HepG2 (cell line): Measurements from ENCODE around the gene PUS3. TPM values are rescaled to one million over a fixed set of nuclear protein-coding genes. Genes with fewer than 3 reads are reported as not detected.

Experiments
- ATAC-seq: fragments of 200-7000 bp; cut with Tn5 transposase; 3 replicates; pipeline ENCODE4 v1.9.1; 2020; ENCODE audit warnings: mild to moderate bottlenecking, moderate library complexity
- BruUV-seq: library from RNA; stranded (reverse); fragments of 400-500 nt; replicated peaks from 2 replicates; lab custom pipeline; 2021; lab: Mats Ljungman, UMichigan
- CTCF ChIA-PET: fragments of 300-600 bp; formaldehyde crosslinking; extraction: SDS; loops from one replicate; lab custom pipeline; 2021; ENCODE audit warnings: low total read pairs, inconsistent platforms, low intra/inter-chr PET ratio; lab: Yijun Ruan, JAX
- POLR2A ChIA-PET: fragments of 350-600 bp; sonication (Branson Sonifier 250); formaldehyde crosslinking; loops from one replicate; lab custom pipeline; 2020; ENCODE audit warnings: antibody characterized with exemption, inconsistent platforms; lab: Yijun Ruan, JAX
- DNase-seq: peaks from one replicate; pipeline ENCODE4 v3.0.0-alpha.2; 2015; ENCODE audit warnings: low spot score
- FAIRE-seq: peaks from 3 replicates; lab custom pipeline; 2011; peaks lifted over from hg19 to GRCh38; lab: Jason Lieb, UNC
- H2AFZ ChIP-seq: one replicate; pipeline ENCODE4 v1.6.1; 2011; ENCODE audit warnings: low read length, inconsistent platforms
- H3K27ac ChIP-seq: fragments of 300-600 bp; 3 replicates; pipeline ENCODE4 v1.8.0; 2011; ENCODE audit warnings: mixed run types, mild to moderate bottlenecking, mixed read lengths, low read length, inconsistent platforms; ENCODE audit not compliant: insufficient read depth; ENCODE audit errors: extremely low read length
- H3K27me3 ChIP-seq, 2 experiments: fragments of 200-600 bp in 1 of 2; 2 replicates in 1 of 2; 3 replicates in 1 of 2; pipeline versions ENCODE4 v1.6.0 to v1.8.0; 2011; ENCODE audit warnings: low read length in 2 of 2, mild to moderate bottlenecking in 2 of 2, moderate library complexity in 2 of 2, inconsistent platforms in 1 of 2; ENCODE audit not compliant: insufficient read depth in 2 of 2, control insufficient read depth in 1 of 2
- H3K36me3 ChIP-seq, 2 experiments: fragments of 200-600 bp in 1 of 2; replicated peaks in 1 of 2; 2 replicates in 1 of 2; 3 replicates in 1 of 2; pipeline versions ENCODE4 v1.5.1 to v1.8.0; 2011; ENCODE audit warnings: low read length in 2 of 2, inconsistent platforms in 1 of 2; ENCODE audit not compliant: insufficient read depth in 2 of 2, control insufficient read depth in 1 of 2
- H3K4me1 ChIP-seq: 2 replicates; pipeline ENCODE4 v1.5.1; 2012; ENCODE audit warnings: low read length, inconsistent platforms; ENCODE audit not compliant: insufficient read depth
- H3K4me2 ChIP-seq: 2 replicates; pipeline ENCODE4 v1.6.0; 2011; ENCODE audit warnings: low read depth, low read length, inconsistent platforms
- H3K4me3 ChIP-seq, 3 experiments: fragments of 200-600 bp in 1 of 3; sonication (generic), shearing (Covaris generic) in 1 of 3; replicated peaks in 1 of 3; 2 replicates each; pipeline ENCODE4 v1.5.1; 2011 to 2016; ENCODE audit warnings: low read length in 3 of 3, inconsistent platforms in 2 of 3, low read depth in 2 of 3, mild to moderate bottlenecking in 2 of 3, control low read depth in 1 of 3, mixed read lengths in 1 of 3; ENCODE audit not compliant: insufficient read depth in 1 of 3
- H3K79me2 ChIP-seq: one replicate; pipeline ENCODE4 v1.6.1; 2011; ENCODE audit warnings: low read length, inconsistent platforms; ENCODE audit not compliant: insufficient read depth
- H3K9ac ChIP-seq: 2 replicates; pipeline ENCODE4 v1.6.0; 2011; ENCODE audit warnings: mild to moderate bottlenecking, low read depth, low read length, inconsistent platforms; ENCODE audit not compliant: insufficient read depth
- H3K9me3 ChIP-seq: 2 replicates; pipeline ENCODE4 v1.5.1; 2012; ENCODE audit warnings: mild to moderate bottlenecking, low read length
- H4K20me1 ChIP-seq: 2 replicates; pipeline ENCODE4 v1.6.0; 2011; ENCODE audit warnings: inconsistent platforms, mild to moderate bottlenecking, low read length, moderate library complexity; ENCODE audit not compliant: insufficient read depth
- ARNTL ChIP-seq: sonication (generic); formaldehyde crosslinking; IDR thresholded peaks from 2 replicates; pipeline ENCODE4 v1.4.0; 2020; ENCODE audit warnings: mild to moderate bottlenecking, missing genetic modification reagents
- CHD2 ChIP-seq: IDR thresholded peaks from 2 replicates; pipeline ENCODE4 v1.6.1; 2011; ENCODE audit warnings: low read depth, low read length, improper control_type of control experiment
- ERF ChIP-seq: IDR thresholded peaks from 2 replicates; pipeline ENCODE4 v1.6.1; 2018; ENCODE audit warnings: missing biosample characterization, missing genetic modification reagents
- TAF15 ChIP-seq: fragments of 200-400 bp; formaldehyde crosslinking; IDR thresholded peaks from one replicate; pipeline ENCODE4 v1.6.1; 2018; ENCODE audit warnings: mild to moderate bottlenecking, low read depth, low read length; ENCODE audit not compliant: poor library complexity, severe bottlenecking
- TEAD2 ChIP-seq: sonication (generic); formaldehyde crosslinking; IDR thresholded peaks from 2 replicates; pipeline ENCODE4 v1.9.0; 2021; ENCODE audit warnings: missing genetic modification reagents
- THAP11 ChIP-seq: IDR thresholded peaks from 2 replicates; pipeline ENCODE4 v1.6.1; 2016; ENCODE audit warnings: missing biosample characterization, missing genetic modification reagents
- ZNF253 ChIP-seq: sonication (generic); formaldehyde crosslinking; IDR thresholded peaks from 2 replicates; pipeline ENCODE4 v1.8.0; 2022; ENCODE audit warnings: mild to moderate bottlenecking, missing genetic modification reagents, borderline replicate concordance
- ZNF292 ChIP-seq: sonication (generic); formaldehyde crosslinking; IDR thresholded peaks from 2 replicates; pipeline ENCODE4 v1.8.1; 2022; ENCODE audit warnings: mild to moderate bottlenecking, low read depth, missing genetic modification reagents, borderline replicate concordance
- ZNF703 ChIP-seq: sonication (generic); formaldehyde crosslinking; IDR thresholded peaks from 2 replicates; pipeline ENCODE4 v1.5.1; 2020; ENCODE audit warnings: missing genetic modification reagents, mild to moderate bottlenecking, moderate library complexity, borderline replicate concordance
- ZNF709 ChIP-seq: sonication (generic); formaldehyde crosslinking; IDR thresholded peaks from 2 replicates; pipeline ENCODE4 v1.5.0; 2020; ENCODE audit warnings: mild to moderate bottlenecking, missing genetic modification reagents
- WGBS: methylation state at CpG from one replicate; pipeline ENCODE4 v1.1.6; 2017; ENCODE audit warnings: low lambda C conversion rate; 5-methylcytosine and 5-hydroxymethylcytosine counted together
- in situ Hi-C: cut with HindIII; loops from 2 replicates; pipeline ENCODE4 v1.10.0; 2017; ENCODE audit warnings: low pct_unique_long_range_greater_than_20kb; ENCODE audit not compliant: extremely low pct_ligation_motif_present
- intact Hi-C: fragments of 100-400 bp; cut with micrococcal nuclease; formaldehyde crosslinking; loops from one replicate; pipeline ENCODE4 v1.10.0; 2022; ENCODE audit not compliant: unreplicated experiment
- polyA plus RNA-seq, 8 experiments: library from polyadenylated mRNA; depleted of rRNA in 3 of 8; stranded (reverse) in 7 of 8; unstranded in 1 of 8; fragments of >200 nt; fragmentation: Illumina TruSeq in 4 of 8; extraction: Trizol in 4 of 8; gene quantifications; 2 replicates each; pipeline versions ENCODE4 v1.2.1 to v1.2.3, GENCODE V29; 2011 to 2016; ENCODE audit warnings: low read depth in 4 of 8, missing spikeins in 1 of 8, mixed read lengths in 1 of 8; ENCODE audit not compliant: insufficient read depth in 1 of 8
- total RNA-seq, 5 experiments: library from RNA; depleted of rRNA; stranded (reverse); fragments of >200 nt; fragmentation: Illumina TruSeq; extraction: Trizol; gene quantifications; 2 replicates each; pipeline ENCODE4 v1.2.3, GENCODE V29; 2016; ENCODE audit warnings: low read depth in 1 of 5
- TF ChIP-seq, protein P1 (sequence below): sonication (generic); formaldehyde crosslinking; IDR thresholded peaks from 2 replicates; pipeline ENCODE4 v1.8.1; 2023; ENCODE audit warnings: mild to moderate bottlenecking, moderate library complexity, missing genetic modification reagents
- TF ChIP-seq, protein P2 (sequence below): sonication (generic); formaldehyde crosslinking; IDR thresholded peaks from 2 replicates; pipeline ENCODE4 v1.4.0; 2020; ENCODE audit warnings: missing genetic modification reagents, borderline replicate concordance
- TF ChIP-seq, protein P3 (sequence below): sonication (generic); formaldehyde crosslinking; IDR thresholded peaks from 2 replicates; pipeline ENCODE4 v1.4.0; 2020; ENCODE audit warnings: mild to moderate bottlenecking, low read depth, missing genetic modification reagents

The PUS3 gene
- total and polyA plus RNA-seq, 2 of the 13 experiments (the other 11 are each of a cell fraction or from before 2014, with no cell fraction given), result 6.0 to 18.2 TPM

DNA sequence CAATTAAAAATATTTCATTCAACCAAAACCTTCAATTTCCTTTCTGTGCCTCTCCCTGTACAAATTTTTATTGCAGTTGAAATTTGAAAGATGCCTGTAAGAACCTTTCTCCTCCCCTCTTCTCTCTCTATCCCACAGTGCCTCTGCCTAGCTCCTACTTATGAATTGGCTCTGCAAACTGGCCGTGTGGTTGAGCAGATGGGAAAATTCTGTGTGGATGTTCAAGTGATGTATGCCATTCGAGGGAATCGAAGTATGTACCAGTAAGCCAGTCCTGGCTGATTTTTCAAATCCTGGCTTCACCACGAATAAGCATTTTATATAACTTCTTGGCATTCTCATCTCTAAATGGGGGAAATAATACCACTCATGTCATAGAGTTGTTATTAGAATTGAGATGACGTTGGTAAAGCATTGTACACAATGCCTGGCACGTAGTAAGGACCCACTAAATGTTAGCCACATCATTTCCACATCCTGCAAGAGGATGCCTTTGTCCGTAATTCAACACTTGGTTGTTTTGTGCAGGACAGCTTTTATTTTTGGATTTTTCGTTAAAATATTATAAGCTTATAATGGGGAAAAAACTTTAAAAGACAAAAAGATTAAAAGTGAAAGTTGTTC, 7.3 kb upstream of the PUS3 start:
- H3K79me2 ChIP-seq, result no peaks in the 10 kb centered on the region
- in situ Hi-C loops (no loop called here), intact Hi-C loops (no loop called here)
- ATAC-seq (no peak), FAIRE-seq (no peak), DNase-seq (no peak)
- H2AFZ ChIP-seq, result no peak overlapping the region
- H3K27ac ChIP-seq, result no peak overlapping the region
- no TSS peak for BruUV-seq
- no peak overlapping the region for H3K4me2 ChIP-seq
- no peaks in the 10 kb centered on the region for H4K20me1 ChIP-seq
- no peak overlapping the region for H3K9ac ChIP-seq
- 16% methylated on average over 8 of the region's 8 CpGs for WGBS
- H3K4me3 ChIP-seq, result no peak overlapping the region
- no peaks in the 10 kb centered on the region for H3K9me3 ChIP-seq
- POLR2A ChIA-PET, result no interaction called here
- no peaks in the 10 kb centered on the region for H3K4me1 ChIP-seq
- H3K27me3 ChIP-seq, result peaks cover 0 to 4% of the 10 kb centered on the region in 2 experiments; a peak in 2 of 5 replicates
- H3K36me3 ChIP-seq, result no peaks in the 10 kb centered on the region
- CTCF ChIA-PET, result interaction anchor here (0.7 kb wide), 1 partner anchor 36 kb away, joined by 3 read pairs; no protein-coding TSS in a partner anchor
- TF ChIP-seq THAP11 (CRISPR knock-in tag), result no peak
- TF ChIP-seq ZNF253 (CRISPR knock-in tag), result no peak
- TF ChIP-seq CHD2, result no peak
- no peak for TF ChIP-seq TEAD2
- no peak for TF ChIP-seq ZNF703
- no peak for TF ChIP-seq ERF (CRISPR knock-in tag)
- TF ChIP-seq, protein P1, sequence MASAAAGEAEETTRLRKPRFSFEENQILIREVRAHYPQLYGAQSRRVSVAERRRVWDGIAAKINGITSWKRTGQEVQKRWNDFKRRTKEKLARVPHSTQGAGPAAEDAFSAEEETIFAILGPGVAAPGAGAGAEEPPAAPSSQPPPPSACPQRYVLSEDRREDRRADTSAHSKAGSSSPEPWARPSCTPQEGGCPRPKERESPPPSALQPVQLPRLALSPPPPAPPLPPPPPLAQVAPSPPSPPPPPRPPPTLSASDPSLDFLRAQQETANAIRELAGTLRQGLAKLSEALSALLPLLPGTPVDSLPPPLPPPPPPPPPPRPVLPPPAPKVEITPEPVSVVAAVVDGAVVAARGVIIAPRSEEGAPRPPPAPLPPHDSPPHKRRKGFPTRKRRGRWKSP (CRISPR knock-in tag), result no peak
- TF ChIP-seq ARNTL (CRISPR knock-in tag), result no peak
- TF ChIP-seq TAF15, result no peak
- no peak for TF ChIP-seq ZNF709 (CRISPR knock-in tag)
- TF ChIP-seq, protein P2, sequence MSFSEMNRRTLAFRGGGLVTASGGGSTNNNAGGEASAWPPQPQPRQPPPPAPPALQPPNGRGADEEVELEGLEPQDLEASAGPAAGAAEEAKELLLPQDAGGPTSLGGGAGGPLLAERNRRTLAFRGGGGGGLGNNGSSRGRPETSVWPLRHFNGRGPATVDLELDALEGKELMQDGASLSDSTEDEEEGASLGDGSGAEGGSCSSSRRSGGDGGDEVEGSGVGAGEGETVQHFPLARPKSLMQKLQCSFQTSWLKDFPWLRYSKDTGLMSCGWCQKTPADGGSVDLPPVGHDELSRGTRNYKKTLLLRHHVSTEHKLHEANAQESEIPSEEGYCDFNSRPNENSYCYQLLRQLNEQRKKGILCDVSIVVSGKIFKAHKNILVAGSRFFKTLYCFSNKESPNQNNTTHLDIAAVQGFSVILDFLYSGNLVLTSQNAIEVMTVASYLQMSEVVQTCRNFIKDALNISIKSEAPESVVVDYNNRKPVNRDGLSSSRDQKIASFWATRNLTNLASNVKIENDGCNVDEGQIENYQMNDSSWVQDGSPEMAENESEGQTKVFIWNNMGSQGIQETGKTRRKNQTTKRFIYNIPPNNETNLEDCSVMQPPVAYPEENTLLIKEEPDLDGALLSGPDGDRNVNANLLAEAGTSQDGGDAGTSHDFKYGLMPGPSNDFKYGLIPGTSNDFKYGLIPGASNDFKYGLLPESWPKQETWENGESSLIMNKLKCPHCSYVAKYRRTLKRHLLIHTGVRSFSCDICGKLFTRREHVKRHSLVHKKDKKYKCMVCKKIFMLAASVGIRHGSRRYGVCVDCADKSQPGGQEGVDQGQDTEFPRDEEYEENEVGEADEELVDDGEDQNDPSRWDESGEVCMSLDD (CRISPR knock-in tag), result no peak
- TF ChIP-seq, protein P3, sequence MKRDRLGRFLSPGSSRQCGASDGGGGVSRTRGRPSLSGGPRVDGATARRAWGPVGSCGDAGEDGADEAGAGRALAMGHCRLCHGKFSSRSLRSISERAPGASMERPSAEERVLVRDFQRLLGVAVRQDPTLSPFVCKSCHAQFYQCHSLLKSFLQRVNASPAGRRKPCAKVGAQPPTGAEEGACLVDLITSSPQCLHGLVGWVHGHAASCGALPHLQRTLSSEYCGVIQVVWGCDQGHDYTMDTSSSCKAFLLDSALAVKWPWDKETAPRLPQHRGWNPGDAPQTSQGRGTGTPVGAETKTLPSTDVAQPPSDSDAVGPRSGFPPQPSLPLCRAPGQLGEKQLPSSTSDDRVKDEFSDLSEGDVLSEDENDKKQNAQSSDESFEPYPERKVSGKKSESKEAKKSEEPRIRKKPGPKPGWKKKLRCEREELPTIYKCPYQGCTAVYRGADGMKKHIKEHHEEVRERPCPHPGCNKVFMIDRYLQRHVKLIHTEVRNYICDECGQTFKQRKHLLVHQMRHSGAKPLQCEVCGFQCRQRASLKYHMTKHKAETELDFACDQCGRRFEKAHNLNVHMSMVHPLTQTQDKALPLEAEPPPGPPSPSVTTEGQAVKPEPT, result no peak
- TF ChIP-seq ZNF292 (CRISPR knock-in tag), result no peak
